Iris pigment epithelial cell (primary cell): ENCODE data around the gene ASTN2.

Source experiments
- DNase-seq: peaks from one replicate; pipeline ENCODE4 v3.0.0-alpha.2; 2011; ENCODE audit warnings: low read depth

The ASTN2 gene

DNA sequence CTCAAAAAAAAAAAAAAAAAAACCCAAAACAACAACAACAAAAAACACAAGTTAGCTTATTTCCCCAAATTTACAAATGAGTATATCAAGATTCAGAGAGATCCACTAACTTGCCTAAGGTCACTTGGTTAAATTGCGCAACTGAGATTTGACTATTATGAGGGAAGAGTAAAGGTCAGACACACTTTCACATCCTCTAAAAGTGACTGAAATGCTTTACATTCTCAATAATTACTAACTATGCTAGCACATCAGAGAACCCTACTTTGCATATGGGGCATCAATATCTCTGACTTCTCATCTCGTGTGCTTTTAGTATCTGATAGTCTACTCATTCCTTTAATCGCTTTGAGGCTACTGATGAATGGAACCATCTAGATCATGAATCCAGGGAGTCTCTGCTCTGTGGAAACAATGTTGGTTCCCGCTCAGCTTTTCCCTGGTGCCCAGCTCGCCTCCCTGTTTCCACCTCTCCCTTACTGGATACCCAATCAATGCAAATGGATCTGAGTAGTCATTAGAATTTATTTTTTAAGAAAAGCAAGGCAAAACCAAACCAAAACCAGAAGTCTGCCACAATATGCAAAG is 909.9 kb downstream of the ASTN2 start:
- DNase-seq: no peak

DNA sequence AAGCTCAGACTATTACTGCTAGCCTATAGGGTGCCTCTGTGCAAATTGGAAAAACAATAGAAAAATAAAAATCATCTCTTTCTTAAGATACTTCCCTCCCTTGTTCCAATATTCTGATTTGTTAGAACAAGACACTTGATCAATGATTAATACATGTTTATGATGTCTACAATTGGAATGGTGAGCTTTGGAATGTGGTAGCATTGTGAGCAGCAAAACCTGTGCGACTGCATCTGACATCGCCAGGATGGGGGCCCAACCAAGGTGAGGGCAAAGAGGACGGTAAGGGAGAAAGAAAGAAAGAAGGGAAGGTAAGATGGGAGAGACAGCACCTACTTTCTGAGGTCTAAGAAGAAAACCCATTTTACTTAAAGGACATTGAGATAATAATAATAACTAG is 910.8 kb downstream of the ASTN2 start:
- DNase-seq: no peak

GRCh38 chr9:116502746-116503145 is 912.1 kb downstream of the ASTN2 start:
- no peak for DNase-seq

GRCh38 chr9:116501871-116502270 is 913.0 kb downstream of the ASTN2 start:
- peak; percentile 37 for DNase-seq

GRCh38 chr9:116499986-116500871 is 914.6 kb downstream of the ASTN2 start:
- peak; percentile 56 for DNase-seq

GRCh38 chr9:116499434-116499833 is 915.4 kb downstream of the ASTN2 start:
- DNase-seq: no peak

- no peak for DNase-seq
These were observed 917.6 kb downstream of the ASTN2 start for GRCh38 chr9:116497095-116497890.

DNA sequence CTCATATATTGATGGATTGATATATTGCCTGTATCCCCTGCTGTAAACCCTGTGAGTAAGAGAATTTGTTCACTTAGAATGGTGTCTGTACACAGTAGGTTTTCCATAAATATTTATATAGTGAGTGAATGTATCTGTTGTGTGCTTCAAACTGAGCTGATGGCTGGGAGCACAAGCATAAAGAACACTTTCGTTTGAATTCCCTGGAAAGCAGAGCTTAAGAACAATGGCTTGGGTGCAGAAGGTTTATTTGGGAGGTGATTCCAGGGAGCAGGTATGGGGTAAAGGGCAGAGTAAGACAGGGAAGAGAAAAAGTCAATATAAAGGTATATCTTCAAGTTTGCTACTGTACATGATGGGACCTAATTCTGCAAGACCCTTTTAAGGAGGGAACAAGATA is 918.7 kb downstream of the ASTN2 start:
- no peak for DNase-seq

DNA sequence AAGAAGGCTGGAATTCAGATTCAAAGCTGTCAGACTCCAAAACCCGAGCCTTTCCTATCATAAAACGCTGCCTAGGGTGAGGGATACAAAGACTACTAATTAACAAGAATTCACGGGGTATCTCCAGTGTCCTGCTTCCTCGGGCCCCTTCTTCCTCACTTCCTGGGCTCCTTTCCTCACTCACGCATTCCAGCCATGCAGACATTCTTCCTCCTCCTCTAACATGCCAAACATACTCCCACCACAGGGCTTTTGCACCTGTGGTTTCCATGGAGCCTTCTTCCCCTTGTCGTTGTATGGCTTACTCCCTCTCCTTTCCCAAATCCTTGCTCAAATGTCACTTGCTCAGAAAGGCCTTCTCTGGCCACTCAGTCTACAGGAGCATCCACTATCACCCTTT is 919.1 kb downstream of the ASTN2 start:
- no peak for DNase-seq

- DNase-seq: no peak
These were observed 919.8 kb downstream of the ASTN2 start for GRCh38 chr9:116494815-116495634.

DNA sequence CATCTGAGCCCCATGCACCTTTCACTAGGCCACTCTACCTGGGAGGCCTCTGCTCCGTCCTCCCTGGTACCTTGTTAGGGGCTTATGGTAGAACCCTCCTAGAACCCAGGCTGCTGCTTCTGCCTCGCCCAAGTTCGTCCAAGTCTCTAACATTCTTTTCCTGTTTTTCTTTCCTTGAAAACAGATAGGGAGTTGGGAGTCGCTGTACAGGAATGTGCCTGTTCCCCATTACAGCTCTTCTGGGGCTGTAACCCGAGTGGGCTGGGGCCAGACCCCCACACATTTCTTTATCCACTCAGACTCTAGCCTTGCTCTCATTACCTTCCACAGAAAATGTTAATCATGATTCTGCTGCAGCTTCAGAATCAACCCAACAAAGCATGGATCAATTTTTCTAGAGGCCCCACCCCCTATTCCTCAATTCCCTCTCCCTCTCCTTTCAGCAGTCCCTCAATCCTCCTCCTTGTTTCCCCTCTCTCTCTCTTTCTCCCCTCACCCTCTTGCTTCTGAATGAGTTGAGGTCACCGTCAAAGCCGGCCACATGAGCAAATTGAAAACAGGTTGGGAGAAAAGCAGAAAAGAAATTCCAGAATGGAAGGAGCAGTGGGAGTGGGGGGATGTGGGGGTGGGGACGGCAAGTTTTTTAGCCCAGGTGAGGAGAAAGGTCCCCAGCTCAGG is 921.5 kb downstream of the ASTN2 start:
- DNase-seq: no peak

DNA sequence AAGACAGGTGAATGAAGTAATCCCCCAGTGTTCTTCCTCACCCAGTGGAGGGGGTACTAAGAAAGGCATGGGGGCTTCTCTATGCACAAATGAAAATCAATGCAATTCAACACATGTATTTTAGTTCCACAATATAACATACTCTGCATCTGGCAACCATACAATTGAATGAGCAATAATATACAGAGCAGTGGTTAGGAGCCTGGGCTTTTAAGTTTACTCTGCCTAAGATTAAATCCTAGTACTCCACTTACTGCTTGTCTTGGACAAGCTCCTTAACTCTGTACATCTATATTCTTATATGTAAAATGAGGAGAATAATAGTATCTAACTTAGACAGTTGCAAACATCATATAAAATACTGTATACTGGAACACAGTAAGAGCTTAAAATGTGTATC is 923.2 kb downstream of the ASTN2 start:
- no peak for DNase-seq

GRCh38 chr9:116491219-116491618 is 923.6 kb downstream of the ASTN2 start:
- DNase-seq: no peak

DNA sequence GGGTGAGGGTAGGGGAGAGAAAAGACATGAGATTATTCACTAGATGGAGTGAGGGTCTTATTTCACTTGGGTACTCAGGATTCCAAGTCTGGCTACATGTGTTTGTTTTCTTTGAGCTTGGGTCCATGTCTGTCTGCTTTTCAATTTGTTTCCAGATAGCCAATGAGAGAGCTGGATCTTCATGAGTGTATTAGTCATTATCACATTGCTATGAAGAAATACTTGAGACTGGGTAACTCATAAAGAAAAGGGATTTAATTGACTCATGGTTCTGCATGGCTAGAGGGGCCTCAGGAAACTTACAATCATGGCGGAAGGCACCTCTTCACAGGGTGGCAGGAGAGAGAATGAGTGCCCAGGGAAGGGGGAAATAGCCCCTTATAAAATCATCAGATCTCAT is 924.5 kb downstream of the ASTN2 start:
- peak; percentile 65 for DNase-seq

DNA sequence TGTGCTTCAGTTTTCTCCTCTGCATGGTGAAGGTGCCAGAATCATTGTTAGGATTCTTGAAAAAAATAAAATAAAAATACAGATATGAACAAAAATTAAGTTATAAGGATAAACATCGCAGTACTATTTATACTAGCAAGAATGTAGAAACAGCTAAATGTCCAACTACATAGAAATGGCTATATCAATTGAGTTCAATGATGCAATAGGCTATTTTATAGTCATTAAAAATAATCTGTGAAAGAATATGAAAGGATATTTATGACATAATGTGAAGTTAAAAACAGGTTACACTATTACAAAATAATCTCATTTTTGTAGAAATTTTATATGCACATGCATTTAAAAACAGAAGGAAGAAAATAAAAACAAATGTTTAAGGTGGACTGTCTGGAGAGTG is 926.5 kb downstream of the ASTN2 start:
- DNase-seq: no peak

DNA sequence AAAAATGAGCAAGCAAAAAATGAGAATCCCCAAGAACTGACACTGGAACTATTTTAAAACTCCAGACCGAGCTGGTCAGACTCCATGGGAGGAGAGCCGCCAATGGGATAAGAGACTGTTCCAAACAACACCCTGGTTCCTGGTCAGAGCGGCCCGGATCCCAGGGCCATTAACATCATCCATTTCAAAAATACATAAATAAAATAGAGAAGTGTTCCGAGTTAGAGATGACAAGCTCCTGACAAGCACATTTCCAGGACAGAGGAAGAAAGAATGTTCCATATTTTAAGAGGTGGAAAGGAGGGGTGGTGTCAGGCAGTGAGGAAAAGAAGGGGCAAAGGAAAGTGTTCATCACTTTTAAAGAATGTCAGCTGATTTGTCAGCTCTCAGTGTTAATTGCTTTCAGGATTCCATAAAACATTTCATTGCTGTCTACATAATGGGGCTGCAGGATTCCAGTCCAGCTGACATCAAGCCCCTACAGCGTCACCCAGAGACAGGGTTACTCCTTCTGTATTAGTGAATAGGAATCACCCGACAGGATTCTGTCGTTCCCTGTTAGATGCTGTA is 930.3 kb downstream of the ASTN2 start:
- no peak for DNase-seq

DNA sequence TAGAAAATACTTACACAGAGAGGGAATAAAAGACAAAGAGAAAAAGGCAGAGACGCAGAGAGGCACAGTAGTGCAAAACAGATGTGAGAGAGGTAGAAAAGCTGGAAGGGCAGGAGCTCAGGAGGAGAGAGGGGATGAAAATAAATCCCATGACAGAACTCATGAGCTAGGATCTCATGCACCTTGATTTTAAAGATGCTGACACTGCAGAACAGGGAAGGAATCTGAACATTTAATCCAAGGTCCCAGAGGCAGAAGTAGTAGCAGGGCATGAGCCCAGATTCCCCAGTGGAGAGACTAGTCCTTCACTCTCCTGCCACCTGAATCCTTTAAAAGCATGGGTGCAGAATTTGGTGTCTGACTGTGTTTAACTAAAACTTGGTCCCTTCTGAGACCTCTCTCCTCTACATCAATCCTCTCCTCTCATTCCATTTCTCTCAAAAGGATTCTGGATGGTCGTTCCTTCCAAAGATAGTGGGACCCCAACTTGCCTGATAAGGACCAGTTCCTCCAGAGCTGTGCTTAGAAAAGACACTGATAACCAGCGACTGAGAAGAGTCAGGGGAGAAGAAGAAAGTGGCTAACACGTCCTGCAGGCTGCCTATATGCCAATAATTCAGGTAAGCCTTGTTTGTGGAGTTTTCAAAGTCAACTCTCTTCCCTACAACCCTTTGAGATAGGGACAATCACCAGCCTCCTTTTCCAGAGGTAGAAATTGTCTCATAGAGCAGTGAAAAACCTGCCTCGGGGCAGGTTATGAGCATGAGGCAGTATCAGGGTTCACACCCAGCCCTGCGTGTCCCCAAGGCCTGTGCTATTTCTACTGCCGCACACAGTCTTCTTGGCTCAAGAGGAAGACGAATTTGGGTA is 931.0 kb downstream of the ASTN2 start:
- DNase-seq: no peak

GRCh38 chr9:116482740-116483139 is 932.1 kb downstream of the ASTN2 start:
- DNase-seq: no peak

DNA sequence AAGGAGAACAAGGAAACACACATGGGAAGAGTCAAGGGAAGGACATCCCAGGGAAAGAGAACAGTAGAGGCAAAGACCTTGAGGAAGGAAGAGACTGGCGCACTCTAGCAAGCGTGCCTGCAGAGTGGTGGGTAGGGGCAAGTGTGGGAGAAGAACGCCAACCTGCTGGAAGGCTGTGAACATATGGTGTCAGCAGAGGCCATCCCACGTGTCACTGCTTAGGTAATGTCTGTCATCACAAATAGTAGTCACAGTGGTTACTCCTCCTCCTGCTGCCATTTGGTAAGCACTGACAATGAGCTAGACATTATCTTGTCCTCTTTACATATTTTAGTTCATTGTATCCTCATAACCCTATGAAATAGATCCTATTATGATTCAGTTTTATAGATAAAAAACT is 934.2 kb downstream of the ASTN2 start:
- no peak for DNase-seq

GRCh38 chr9:116479967-116480366 is 934.9 kb downstream of the ASTN2 start:
- no peak for DNase-seq
